Smooth muscle cell (in vitro differentiated cells): ENCODE results near the gene SOD3. TPM values are rescaled to one million over a fixed set of nuclear protein-coding genes. Genes with fewer than 3 reads are reported as not detected.

Source experiments
- DNase-seq: peaks from one replicate; lab custom pipeline; 2025; ENCODE audit not compliant: unreplicated experiment; lab: John Stamatoyannopoulos, UW
- H2AFZ ChIP-seq: fragments of 200-600 bp; sonication (generic); 2 replicates; pipeline ENCODE4 v1.6.0; 2016; ENCODE audit warnings: antibody characterized with exemption, low read depth, mild to moderate bottlenecking
- H3F3A ChIP-seq: fragments of 200-600 bp; sonication (generic); 2 replicates; pipeline ENCODE4 v1.6.0; 2017; ENCODE audit warnings: antibody characterized with exemption, low read depth
- H3K27ac ChIP-seq: fragments of 200-600 bp; sonication (generic); 2 replicates; pipeline ENCODE4 v1.5.1; 2016; ENCODE audit warnings: low read depth, mild to moderate bottlenecking
- H3K27me3 ChIP-seq: fragments of 200-600 bp; sonication (generic); 2 replicates; pipeline ENCODE4 v1.6.1; 2016; ENCODE audit warnings: low read depth, mild to moderate bottlenecking
- H3K36me3 ChIP-seq: fragments of 200-600 bp; sonication (generic); 2 replicates; pipeline ENCODE4 v1.5.1; 2016; ENCODE audit warnings: low read depth
- H3K4me1 ChIP-seq: fragments of 200-600 bp; sonication (generic); 2 replicates; pipeline ENCODE4 v1.5.1; 2016; ENCODE audit warnings: low read depth
- H3K4me2 ChIP-seq: fragments of 200-600 bp; sonication (generic); 2 replicates; pipeline ENCODE4 v1.6.0; 2016; ENCODE audit warnings: mild to moderate bottlenecking
- H3K4me3 ChIP-seq: fragments of 200-600 bp; sonication (generic); 2 replicates; pipeline ENCODE4 v1.5.1; 2016; ENCODE audit warnings: mild to moderate bottlenecking
- H3K79me2 ChIP-seq: fragments of 200-600 bp; sonication (generic); 2 replicates; pipeline ENCODE4 v1.6.0; 2016; ENCODE audit warnings: low read depth, mild to moderate bottlenecking
- H3K9ac ChIP-seq: fragments of 200-600 bp; sonication (generic); 2 replicates; pipeline ENCODE4 v1.6.0; 2016; ENCODE audit warnings: low read depth
- H3K9me3 ChIP-seq: fragments of 200-600 bp; sonication (generic); replicated peaks from 2 replicates; pipeline ENCODE4 v1.5.1; 2016; ENCODE audit warnings: low read depth
- H4K20me1 ChIP-seq: fragments of 200-600 bp; sonication (generic); 2 replicates; pipeline ENCODE4 v1.6.0; 2016; ENCODE audit warnings: low read depth
- WGBS: methylation state at CpG from one replicate; pipeline ENCODE4 v1.1.7; 2016; ENCODE audit warnings: low lambda C conversion rate; 5-methylcytosine and 5-hydroxymethylcytosine counted together
- polyA plus RNA-seq: library from polyadenylated mRNA; unstranded; fragments of >200 nt; fragmentation: Nextera tagmentation; extraction: Ambion mirVana; gene quantifications from 2 replicates; pipeline ENCODE4 v1.2.1, GENCODE V29; 2016
- total RNA-seq: library from RNA; depleted of rRNA; stranded (reverse); fragments of >200 nt; gene quantifications from 2 replicates; pipeline ENCODE4 v1.2.3, GENCODE V29; 2014
- TF ChIP-seq, protein P1 (sequence below): fragments of 200-600 bp; sonication (generic); IDR thresholded peaks from 2 replicates; pipeline ENCODE4 v1.5.1; 2017; ENCODE audit warnings: borderline replicate concordance, mild to moderate bottlenecking, antibody characterized with exemption; ENCODE audit not compliant: insufficient read depth, poor library complexity, severe bottlenecking

SOD3 gene
- total and polyA plus RNA-seq, 2 experiments from 2014 or later, result 24.4 to 71.9 TPM

DNA sequence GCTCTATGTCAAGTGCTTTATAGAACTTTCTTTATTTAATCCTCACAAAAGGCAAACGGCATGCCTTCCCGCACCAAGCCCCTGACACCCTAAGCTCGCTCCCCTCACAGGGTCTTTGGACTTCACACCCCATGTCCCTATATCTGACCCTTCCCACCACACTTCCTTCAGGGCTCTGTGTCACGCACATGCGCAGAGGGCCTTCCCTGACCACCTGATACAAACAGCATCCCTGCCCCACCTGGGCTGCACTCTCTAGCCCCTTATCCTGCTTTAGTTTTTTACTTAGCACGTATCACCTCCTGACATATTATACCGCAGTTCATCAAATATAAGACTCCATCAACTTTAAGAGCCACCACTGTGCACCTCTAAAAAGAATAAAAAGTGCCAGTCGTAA lies 49.8 kb downstream of the SOD3 start:
- no peaks in the 10 kb centered on the region for H3K4me1 ChIP-seq
- H4K20me1 ChIP-seq, result no peaks in the 10 kb centered on the region
- no peaks in the 10 kb centered on the region for H3K36me3 ChIP-seq
- H3K27ac ChIP-seq, result no peak overlapping the region
- no peak for DNase-seq
- no peak overlapping the region for H3K9ac ChIP-seq
- H2AFZ ChIP-seq, result no peak overlapping the region
- H3K27me3 ChIP-seq, result no peaks in the 10 kb centered on the region
- no peak overlapping the region for H3K4me2 ChIP-seq
- no peak overlapping the region for H3K4me3 ChIP-seq
- 97% methylated on average over 8 of the region's 8 CpGs for WGBS
- no peaks in the 10 kb centered on the region for H3K79me2 ChIP-seq
- H3F3A ChIP-seq, result peaks cover 3% of the 10 kb centered on the region
- TF ChIP-seq, protein P1, sequence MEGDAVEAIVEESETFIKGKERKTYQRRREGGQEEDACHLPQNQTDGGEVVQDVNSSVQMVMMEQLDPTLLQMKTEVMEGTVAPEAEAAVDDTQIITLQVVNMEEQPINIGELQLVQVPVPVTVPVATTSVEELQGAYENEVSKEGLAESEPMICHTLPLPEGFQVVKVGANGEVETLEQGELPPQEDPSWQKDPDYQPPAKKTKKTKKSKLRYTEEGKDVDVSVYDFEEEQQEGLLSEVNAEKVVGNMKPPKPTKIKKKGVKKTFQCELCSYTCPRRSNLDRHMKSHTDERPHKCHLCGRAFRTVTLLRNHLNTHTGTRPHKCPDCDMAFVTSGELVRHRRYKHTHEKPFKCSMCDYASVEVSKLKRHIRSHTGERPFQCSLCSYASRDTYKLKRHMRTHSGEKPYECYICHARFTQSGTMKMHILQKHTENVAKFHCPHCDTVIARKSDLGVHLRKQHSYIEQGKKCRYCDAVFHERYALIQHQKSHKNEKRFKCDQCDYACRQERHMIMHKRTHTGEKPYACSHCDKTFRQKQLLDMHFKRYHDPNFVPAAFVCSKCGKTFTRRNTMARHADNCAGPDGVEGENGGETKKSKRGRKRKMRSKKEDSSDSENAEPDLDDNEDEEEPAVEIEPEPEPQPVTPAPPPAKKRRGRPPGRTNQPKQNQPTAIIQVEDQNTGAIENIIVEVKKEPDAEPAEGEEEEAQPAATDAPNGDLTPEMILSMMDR, result no peak
- H3K9me3 ChIP-seq, result no peaks in the 10 kb centered on the region

DNA sequence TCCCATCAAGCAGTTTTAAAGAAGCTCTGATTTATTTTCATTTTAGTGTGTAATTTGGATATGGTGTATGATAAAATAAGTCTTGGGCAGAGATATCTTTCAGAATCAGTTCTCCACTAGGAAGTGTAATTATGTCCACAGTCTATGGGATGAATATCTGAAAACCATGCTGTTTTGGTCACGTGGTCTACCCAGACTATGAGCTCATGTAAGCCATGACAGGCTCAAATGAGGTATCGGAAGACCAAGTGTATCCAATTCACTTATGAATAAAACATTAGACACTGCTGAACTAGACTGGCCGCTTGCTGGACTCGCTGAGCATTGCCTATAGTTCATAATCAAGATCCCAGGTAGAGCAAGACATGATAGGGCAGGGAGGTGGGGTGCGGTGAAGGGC lies 50.5 kb downstream of the SOD3 start:
- H3K36me3 ChIP-seq, result no peaks in the 10 kb centered on the region
- 97% methylated on average over 5 of the region's 5 CpGs for WGBS
- no peaks in the 10 kb centered on the region for H4K20me1 ChIP-seq
- H3K27ac ChIP-seq, result no peak overlapping the region
- no peak overlapping the region for H3K9ac ChIP-seq
- H3K4me1 ChIP-seq, result peaks cover 2% of the 10 kb centered on the region
- H3K4me3 ChIP-seq, result no peak overlapping the region
- TF ChIP-seq, protein P1, result no peak
- no peaks in the 10 kb centered on the region for H3K79me2 ChIP-seq
- no peak overlapping the region for H2AFZ ChIP-seq
- peaks cover 8% of the 10 kb centered on the region for H3F3A ChIP-seq
- H3K4me2 ChIP-seq, result no peak overlapping the region
- DNase-seq, result no peak
- H3K27me3 ChIP-seq, result no peaks in the 10 kb centered on the region
- no peaks in the 10 kb centered on the region for H3K9me3 ChIP-seq

- Histone ChIP-seq H3F3A (peaks cover 13% of the 10 kb centered on the region), H3K27ac (no peak overlapping the region), H3K4me2 (no peak overlapping the region), H3K79me2 (no peaks in the 10 kb centered on the region), H2AFZ (no peak overlapping the region), H3K9me3 (no peaks in the 10 kb centered on the region), H3K4me1 (peaks cover 7% of the 10 kb centered on the region), H3K27me3 (no peaks in the 10 kb centered on the region), H3K9ac (no peak overlapping the region), H4K20me1 (no peaks in the 10 kb centered on the region), H3K36me3 (no peaks in the 10 kb centered on the region), H3K4me3 (no peak overlapping the region)
- TF ChIP-seq, protein P1, result no peak
- no peak for DNase-seq
- WGBS, result 87% methylated on average over 5 of the region's 5 CpGs
These were observed 51.3 kb downstream of the SOD3 start for GRCh38 chr4:24846716-24847115.

DNA sequence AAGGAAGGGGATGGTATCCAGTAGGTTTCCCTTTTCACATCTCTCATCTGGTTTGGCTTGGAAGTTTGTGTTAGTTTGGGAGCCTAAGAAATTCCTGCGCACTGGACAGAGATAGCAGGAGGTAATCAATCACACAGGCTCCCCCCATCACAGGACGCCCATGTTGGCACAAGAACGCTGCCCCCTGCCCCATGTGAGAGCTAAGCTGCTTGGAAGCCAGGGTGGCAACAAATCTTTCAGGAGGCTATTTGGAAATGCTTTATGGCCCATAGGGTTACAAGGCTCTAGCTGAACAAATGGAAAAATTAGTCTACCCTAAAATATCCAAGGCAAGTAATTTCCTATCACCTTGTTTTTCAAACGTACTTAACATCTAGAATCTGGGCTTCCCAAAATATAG lies 54.0 kb downstream of the SOD3 start:
- Histone ChIP-seq H3F3A (peaks cover 13% of the 10 kb centered on the region), H3K4me2 (no peak overlapping the region), H3K27ac (no peak overlapping the region), H3K4me1 (peaks cover 7% of the 10 kb centered on the region), H3K9ac (no peak overlapping the region), H3K27me3 (no peaks in the 10 kb centered on the region), H3K79me2 (no peaks in the 10 kb centered on the region), H2AFZ (no peak overlapping the region), H3K4me3 (no peak overlapping the region), H3K9me3 (no peaks in the 10 kb centered on the region), H3K36me3 (no peaks in the 10 kb centered on the region), H4K20me1 (no peaks in the 10 kb centered on the region)
- DNase-seq, result no peak
- TF ChIP-seq, protein P1, result no peak
- 68% methylated on average over 4 of the region's 4 CpGs for WGBS
